Fibroblast of lung (primary cell): Measurements from ENCODE around the gene BAD. TPM values are rescaled to one million over a fixed set of nuclear protein-coding genes. Genes with fewer than 3 reads are reported as not detected.

Experiments
- DNase-seq, 2 donors: peaks; one replicate each; pipeline versions ENCODE4 v3.0.0 to v3.0.0-alpha.2; 2010; ENCODE audit warnings: low read depth in 2 of 2
- H2AFZ ChIP-seq: 2 replicates; pipeline ENCODE4 v1.5.1; 2012; ENCODE audit warnings: low read length, control low read depth, inconsistent platforms
- H3K27ac ChIP-seq: 2 replicates; pipeline ENCODE4 v1.5.1; 2011; ENCODE audit warnings: low read length, control low read depth; ENCODE audit not compliant: insufficient read depth
- H3K27me3 ChIP-seq: 2 replicates; pipeline ENCODE4 v1.5.1; 2011; ENCODE audit warnings: mild to moderate bottlenecking, low read length; ENCODE audit not compliant: control insufficient read depth, insufficient read depth
- H3K36me3 ChIP-seq: 2 replicates; pipeline ENCODE4 v1.5.1; 2011; ENCODE audit warnings: low read length; ENCODE audit not compliant: control insufficient read depth, insufficient read depth
- H3K4me1 ChIP-seq: 2 replicates; pipeline ENCODE4 v1.5.1; 2011; ENCODE audit warnings: low read length; ENCODE audit not compliant: control insufficient read depth, insufficient read depth; ENCODE audit errors: extremely low read depth
- H3K4me2 ChIP-seq: 2 replicates; pipeline ENCODE4 v1.5.1; 2011; ENCODE audit warnings: low read length, control low read depth; ENCODE audit not compliant: insufficient read depth; ENCODE audit errors: extremely low read depth
- H3K4me3 ChIP-seq, 4 experiments: fragments of 200-600 bp in 1 of 4; sonication (generic) in 1 of 4; replicated peaks in 1 of 4; 2 replicates each; pipeline ENCODE4 v1.5.1; 2011 to 2016; ENCODE audit warnings: low read length in 4 of 4, low read depth in 3 of 4, mild to moderate bottlenecking in 3 of 4, control low read depth in 2 of 4, inconsistent platforms in 1 of 4, mixed read lengths in 1 of 4; ENCODE audit not compliant: insufficient read depth in 1 of 4; ENCODE audit errors: control extremely low read depth in 1 of 4
- H3K79me2 ChIP-seq: 2 replicates; pipeline ENCODE4 v1.5.1; 2012; ENCODE audit warnings: mild to moderate bottlenecking, low read length, inconsistent platforms; ENCODE audit not compliant: control insufficient read depth, insufficient read depth
- H3K9ac ChIP-seq: 2 replicates; pipeline ENCODE4 v1.5.1; 2011; ENCODE audit warnings: mild to moderate bottlenecking, low read length, control low read depth; ENCODE audit not compliant: insufficient read depth
- H3K9me3 ChIP-seq: 2 replicates; pipeline ENCODE4 v1.5.1; 2012; ENCODE audit warnings: low read depth, low read length; ENCODE audit not compliant: control insufficient read depth, insufficient read depth
- H4K20me1 ChIP-seq: 2 replicates; pipeline ENCODE4 v1.5.1; 2011; ENCODE audit warnings: low read length; ENCODE audit not compliant: control insufficient read depth, insufficient read depth; ENCODE audit errors: extremely low read depth
- CTCF ChIP-seq, 2 donors: IDR thresholded peaks in 1 of 2; conservative IDR thresholded peaks in 1 of 2; 1 replicate in 1 of 2; 2 replicates in 1 of 2; pipeline ENCODE4 v1.5.1; 2011 to 2012; ENCODE audit warnings: low read length in 2 of 2, control low read depth in 1 of 2, inconsistent platforms in 1 of 2, low read depth in 1 of 2, mild to moderate bottlenecking in 1 of 2
- EZH2 ChIP-seq: IDR thresholded peaks from 2 replicates; pipeline ENCODE4 v1.5.1; 2012; ENCODE audit warnings: low read length, control low read depth, mild to moderate bottlenecking; ENCODE audit errors: missing control alignments
- polyA plus RNA-seq, 2 donors: library from polyadenylated mRNA; depleted of rRNA in 1 of 2; stranded (reverse) in 1 of 2; unstranded in 1 of 2; fragments of >200 nt; gene quantifications; 2 replicates each; pipeline ENCODE4 v1.2.1, GENCODE V29; 2011 to 2012; ENCODE audit warnings: missing spikeins in 1 of 2
- total RNA-seq: library from RNA; depleted of rRNA; stranded (reverse); fragments of >200 nt; gene quantifications from 2 replicates; pipeline ENCODE4 v1.2.1, GENCODE V29; 2014

BAD gene
- total and polyA plus RNA-seq, 2 donors (not counting 1 experiment from before 2014, with no cell fraction given): 31.6 to 79.9 TPM

- H3K4me3 ChIP-seq: peak overlapping the region; percentile 79 to 98 (median 88)
- no peaks in the 10 kb centered on the region for H3K9me3 ChIP-seq
- peak overlapping the region; percentile 63 for H3K27ac ChIP-seq
- H3K36me3 ChIP-seq: peaks cover 14% of the 10 kb centered on the region
- peak overlapping the region; percentile 76 for H3K9ac ChIP-seq
- no peaks in the 10 kb centered on the region for H4K20me1 ChIP-seq
- H3K27me3 ChIP-seq: no peaks in the 10 kb centered on the region
- peaks cover 24% of the 10 kb centered on the region for H3K79me2 ChIP-seq
- no peak for TF ChIP-seq EZH2
- TF ChIP-seq CTCF (conservative IDR thresholded peaks at IDR 0.05 in 1 of 2, IDR thresholded peaks at IDR 0.05 in 1 of 2; ENCODE audit: low read depth in 1 of 2, low read length in 2 of 2): no peak
- H3K4me1 ChIP-seq: peaks cover 8% of the 10 kb centered on the region
- H3K4me2 ChIP-seq: peak overlapping the region; percentile 92
- H2AFZ ChIP-seq: no peak overlapping the region
- DNase-seq: no peak
These were observed 32.8 kb downstream of the BAD start for GRCh38 chr11:64251753-64252002.

GRCh38 chr11:64251016-64251752, 33.3 kb downstream of the BAD start, which contains the start of gene PLCB3:
Gene PLCB3, plus strand, starts transcription at chr11:64251530. Its CDS starts 120 bp downstream, at chr11:64251650.
- Histone ChIP-seq H3K27ac (peak within 1 kb of the TSS; percentile 63), H3K9me3 (no peaks in the 10 kb centered on the region), H4K20me1 (no peaks in the 10 kb centered on the region), H3K9ac (peak within 1 kb of the TSS; percentile 76), H3K27me3 (no peaks in the 10 kb centered on the region), H3K79me2 (peaks cover 25% of the 10 kb centered on the region), H3K4me2 (peak within 1 kb of the TSS; percentile 92), H2AFZ (peak within 1 kb of the TSS; percentile 57), H3K4me3 (peak within 1 kb of the TSS; percentile 79 to 98 (median 88)), H3K36me3 (peaks cover 10% of the 10 kb centered on the region), H3K4me1 (peaks cover 8% of the 10 kb centered on the region)
- TF ChIP-seq CTCF (conservative IDR thresholded peaks at IDR 0.05 in 1 of 2, IDR thresholded peaks at IDR 0.05 in 1 of 2; ENCODE audit: low read depth in 1 of 2, low read length in 2 of 2): peak; percentile 13 to 31
- no peak for TF ChIP-seq EZH2
- DNase-seq: peak; percentile 12 to 38

- H3K79me2 ChIP-seq: peaks cover 32% of the 10 kb centered on the region
- H3K4me1 ChIP-seq: peaks cover 8% of the 10 kb centered on the region
- no peak overlapping the region for H3K27ac ChIP-seq
- no peak overlapping the region for H2AFZ ChIP-seq
- H3K4me3 ChIP-seq: peak overlapping the region; percentile 53 to 62 (median 55)
- H3K36me3 ChIP-seq: peaks cover 7% of the 10 kb centered on the region
- no peak for DNase-seq
- TF ChIP-seq CTCF (conservative IDR thresholded peaks at IDR 0.05 in 1 of 2, IDR thresholded peaks at IDR 0.05 in 1 of 2; ENCODE audit: low read depth in 1 of 2, low read length in 2 of 2): no peak
- no peaks in the 10 kb centered on the region for H3K27me3 ChIP-seq
- H4K20me1 ChIP-seq: no peaks in the 10 kb centered on the region
- no peak overlapping the region for H3K9ac ChIP-seq
- no peaks in the 10 kb centered on the region for H3K9me3 ChIP-seq
- peak overlapping the region; percentile 84 for H3K4me2 ChIP-seq
These were observed 34.0 kb downstream of the BAD start for GRCh38 chr11:64250415-64251015.
